ENCODE measurements around the gene TGFBRAP1.

- no peak for TF ChIP-seq CTCF (IDR thresholded peaks at IDR 0.05)
- no peak for TF ChIP-seq POLR2A (IDR thresholded peaks at IDR 0.05)
Measured at GRCh38 chr2:105321875-105322646, 7.5 kb downstream of the TGFBRAP1 start.

Measured in uterus (tissue), 2 donors.